Fibroblast of lung (primary cell): ENCODE results near the gene SCN1B. TPM values are rescaled to one million over a fixed set of nuclear protein-coding genes. Genes with fewer than 3 reads are reported as not detected.

Source experiments
- DNase-seq, 2 donors: peaks; one replicate each; pipeline versions ENCODE4 v3.0.0 to v3.0.0-alpha.2; 2010; ENCODE audit warnings: low read depth in 2 of 2
- H2AFZ ChIP-seq: 2 replicates; pipeline ENCODE4 v1.5.1; 2012; ENCODE audit warnings: low read length, control low read depth, inconsistent platforms
- H3K27ac ChIP-seq: 2 replicates; pipeline ENCODE4 v1.5.1; 2011; ENCODE audit warnings: low read length, control low read depth; ENCODE audit not compliant: insufficient read depth
- H3K27me3 ChIP-seq: 2 replicates; pipeline ENCODE4 v1.5.1; 2011; ENCODE audit warnings: mild to moderate bottlenecking, low read length; ENCODE audit not compliant: control insufficient read depth, insufficient read depth
- H3K36me3 ChIP-seq: 2 replicates; pipeline ENCODE4 v1.5.1; 2011; ENCODE audit warnings: low read length; ENCODE audit not compliant: control insufficient read depth, insufficient read depth
- H3K4me1 ChIP-seq: 2 replicates; pipeline ENCODE4 v1.5.1; 2011; ENCODE audit warnings: low read length; ENCODE audit not compliant: control insufficient read depth, insufficient read depth; ENCODE audit errors: extremely low read depth
- H3K4me2 ChIP-seq: 2 replicates; pipeline ENCODE4 v1.5.1; 2011; ENCODE audit warnings: low read length, control low read depth; ENCODE audit not compliant: insufficient read depth; ENCODE audit errors: extremely low read depth
- H3K4me3 ChIP-seq, 4 experiments: fragments of 200-600 bp in 1 of 4; sonication (generic) in 1 of 4; replicated peaks in 1 of 4; 2 replicates each; pipeline ENCODE4 v1.5.1; 2011 to 2016; ENCODE audit warnings: low read length in 4 of 4, low read depth in 3 of 4, mild to moderate bottlenecking in 3 of 4, control low read depth in 2 of 4, inconsistent platforms in 1 of 4, mixed read lengths in 1 of 4; ENCODE audit not compliant: insufficient read depth in 1 of 4; ENCODE audit errors: control extremely low read depth in 1 of 4
- H3K79me2 ChIP-seq: 2 replicates; pipeline ENCODE4 v1.5.1; 2012; ENCODE audit warnings: mild to moderate bottlenecking, low read length, inconsistent platforms; ENCODE audit not compliant: control insufficient read depth, insufficient read depth
- H3K9ac ChIP-seq: 2 replicates; pipeline ENCODE4 v1.5.1; 2011; ENCODE audit warnings: mild to moderate bottlenecking, low read length, control low read depth; ENCODE audit not compliant: insufficient read depth
- H3K9me3 ChIP-seq: 2 replicates; pipeline ENCODE4 v1.5.1; 2012; ENCODE audit warnings: low read depth, low read length; ENCODE audit not compliant: control insufficient read depth, insufficient read depth
- H4K20me1 ChIP-seq: 2 replicates; pipeline ENCODE4 v1.5.1; 2011; ENCODE audit warnings: low read length; ENCODE audit not compliant: control insufficient read depth, insufficient read depth; ENCODE audit errors: extremely low read depth
- CTCF ChIP-seq, 2 donors: IDR thresholded peaks in 1 of 2; conservative IDR thresholded peaks in 1 of 2; 1 replicate in 1 of 2; 2 replicates in 1 of 2; pipeline ENCODE4 v1.5.1; 2011 to 2012; ENCODE audit warnings: low read length in 2 of 2, control low read depth in 1 of 2, inconsistent platforms in 1 of 2, low read depth in 1 of 2, mild to moderate bottlenecking in 1 of 2
- EZH2 ChIP-seq: IDR thresholded peaks from 2 replicates; pipeline ENCODE4 v1.5.1; 2012; ENCODE audit warnings: low read length, control low read depth, mild to moderate bottlenecking; ENCODE audit errors: missing control alignments
- polyA plus RNA-seq, 2 donors: library from polyadenylated mRNA; depleted of rRNA in 1 of 2; stranded (reverse) in 1 of 2; unstranded in 1 of 2; fragments of >200 nt; gene quantifications; 2 replicates each; pipeline ENCODE4 v1.2.1, GENCODE V29; 2011 to 2012; ENCODE audit warnings: missing spikeins in 1 of 2
- total RNA-seq: library from RNA; depleted of rRNA; stranded (reverse); fragments of >200 nt; gene quantifications from 2 replicates; pipeline ENCODE4 v1.2.1, GENCODE V29; 2014

SCN1B gene
- total and polyA plus RNA-seq, 2 donors (not counting 1 experiment from before 2014, with no cell fraction given), result 11.0 to 14.5 TPM

GRCh38 chr19:35025969-35026368 is 4.3 kb upstream of the SCN1B start:
- DNase-seq, result no peak
- Histone ChIP-seq H3K36me3 (peaks cover 13% of the 10 kb centered on the region), H3K27ac (no peak overlapping the region), H3K79me2 (no peaks in the 10 kb centered on the region), H3K27me3 (no peaks in the 10 kb centered on the region), H3K4me1 (no peaks in the 10 kb centered on the region), H2AFZ (no peak overlapping the region), H3K9ac (no peak overlapping the region), H4K20me1 (no peaks in the 10 kb centered on the region), H3K4me2 (no peak overlapping the region), H3K4me3 (no peak overlapping the region), H3K9me3 (no peaks in the 10 kb centered on the region)
- TF ChIP-seq EZH2 (no peak), CTCF (conservative IDR thresholded peaks at IDR 0.05 in 1 of 2, IDR thresholded peaks at IDR 0.05 in 1 of 2; ENCODE audit: low read depth in 1 of 2, low read length in 2 of 2) (no peak)

GRCh38 chr19:35026418-35026817 is 3.9 kb upstream of the SCN1B start:
- DNase-seq, result no peak
- Histone ChIP-seq H3K36me3 (peaks cover 13% of the 10 kb centered on the region), H3K4me3 (no peak overlapping the region)

GRCh38 chr19:35027009-35027408 is 3.3 kb upstream of the SCN1B start:
- Histone ChIP-seq H2AFZ (no peak overlapping the region), H3K27ac (no peak overlapping the region), H3K4me2 (no peak overlapping the region), H3K36me3 (peaks cover 13% of the 10 kb centered on the region), H3K4me1 (peaks cover 3% of the 10 kb centered on the region), H3K79me2 (no peaks in the 10 kb centered on the region), H3K4me3 (no peak overlapping the region), H4K20me1 (no peaks in the 10 kb centered on the region), H3K27me3 (no peaks in the 10 kb centered on the region), H3K9ac (no peak overlapping the region), H3K9me3 (no peaks in the 10 kb centered on the region)
- TF ChIP-seq EZH2, result no peak
- TF ChIP-seq CTCF (conservative IDR thresholded peaks at IDR 0.05 in 1 of 2, IDR thresholded peaks at IDR 0.05 in 1 of 2; ENCODE audit: low read depth in 1 of 2, low read length in 2 of 2), result no peak
- DNase-seq, result no peak

More at GRCh38 chr19:35026418-35026817, 3.9 kb upstream of the SCN1B start:
- TF ChIP-seq EZH2 (no peak), CTCF (conservative IDR thresholded peaks at IDR 0.05 in 1 of 2, IDR thresholded peaks at IDR 0.05 in 1 of 2; ENCODE audit: low read depth in 1 of 2, low read length in 2 of 2) (no peak)
- Histone ChIP-seq H3K9me3 (no peaks in the 10 kb centered on the region), H3K9ac (no peak overlapping the region), H3K4me2 (no peak overlapping the region), H3K27me3 (no peaks in the 10 kb centered on the region), H3K27ac (no peak overlapping the region), H3K4me1 (no peaks in the 10 kb centered on the region), H4K20me1 (no peaks in the 10 kb centered on the region), H2AFZ (no peak overlapping the region), H3K79me2 (no peaks in the 10 kb centered on the region)
